MM.1S (cell line): ENCODE results near the gene NTM.

Experiments used
- EZH2 ChIP-seq: fragments of 300-600 bp; sonication (generic); optimal IDR thresholded peaks from 2 replicates; pipeline ENCODE3; 2017; ENCODE audit warnings: low read depth, mild to moderate bottlenecking, antibody characterized with exemption, low read length, mixed read lengths
- TF ChIP-seq, protein P1 (sequence below): fragments of 300-600 bp; sonication (generic); IDR thresholded peaks from 2 replicates; pipeline ENCODE4 v1.5.1; 2016; ENCODE audit warnings: antibody characterized with exemption, low read length, mixed read lengths

GRCh38 chr11:132022285-132022684 is 651.9 kb downstream of the NTM start:
- TF ChIP-seq EZH2 = no peak
- TF ChIP-seq, protein P1, sequence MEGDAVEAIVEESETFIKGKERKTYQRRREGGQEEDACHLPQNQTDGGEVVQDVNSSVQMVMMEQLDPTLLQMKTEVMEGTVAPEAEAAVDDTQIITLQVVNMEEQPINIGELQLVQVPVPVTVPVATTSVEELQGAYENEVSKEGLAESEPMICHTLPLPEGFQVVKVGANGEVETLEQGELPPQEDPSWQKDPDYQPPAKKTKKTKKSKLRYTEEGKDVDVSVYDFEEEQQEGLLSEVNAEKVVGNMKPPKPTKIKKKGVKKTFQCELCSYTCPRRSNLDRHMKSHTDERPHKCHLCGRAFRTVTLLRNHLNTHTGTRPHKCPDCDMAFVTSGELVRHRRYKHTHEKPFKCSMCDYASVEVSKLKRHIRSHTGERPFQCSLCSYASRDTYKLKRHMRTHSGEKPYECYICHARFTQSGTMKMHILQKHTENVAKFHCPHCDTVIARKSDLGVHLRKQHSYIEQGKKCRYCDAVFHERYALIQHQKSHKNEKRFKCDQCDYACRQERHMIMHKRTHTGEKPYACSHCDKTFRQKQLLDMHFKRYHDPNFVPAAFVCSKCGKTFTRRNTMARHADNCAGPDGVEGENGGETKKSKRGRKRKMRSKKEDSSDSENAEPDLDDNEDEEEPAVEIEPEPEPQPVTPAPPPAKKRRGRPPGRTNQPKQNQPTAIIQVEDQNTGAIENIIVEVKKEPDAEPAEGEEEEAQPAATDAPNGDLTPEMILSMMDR = no peak
